GM21529 (cell line): ENCODE results near the gene BUD13.
"Not testable (repeated sequence)": the region's sequence is repeated elsewhere in the genome, so short reads cannot be mapped to it uniquely, and the experiment has no call there.

Source experiments
- ATAC-seq: cut with Tn5 transposase; IDR thresholded peaks from one replicate; pipeline ENCODE4 v1.9.1; 2021; ENCODE audit not compliant: unreplicated experiment

Gene BUD13

DNA sequence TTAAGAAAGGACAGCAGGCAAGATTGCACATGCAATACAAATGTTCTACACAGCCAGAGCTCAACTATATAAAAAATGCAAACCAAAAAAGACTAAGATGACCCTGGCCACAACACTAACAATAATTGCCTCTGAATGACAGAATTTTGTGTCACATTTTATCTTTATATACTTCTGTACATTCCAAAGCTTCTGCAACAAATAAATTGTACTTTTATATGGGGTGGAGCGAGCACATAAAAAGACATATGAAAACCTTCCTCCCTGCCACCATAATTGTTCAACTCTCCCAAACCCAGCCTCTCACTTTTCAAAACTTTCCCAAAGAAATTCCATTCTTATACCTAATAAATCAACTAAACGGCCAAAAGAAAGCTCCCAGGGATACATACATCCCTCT lies 10.7 kb downstream of the BUD13 start:
- ATAC-seq, result no peak

- ATAC-seq, result not testable (repeated sequence)
Observed at GRCh38 chr11:116756044-116756443, 16.7 kb downstream of the BUD13 start.

GRCh38 chr11:116750070-116750718 lies 22.6 kb downstream of the BUD13 start:
- ATAC-seq, result no peak

GRCh38 chr11:116742104-116742503 lies 30.7 kb downstream of the BUD13 start:
- no peak for ATAC-seq

DNA sequence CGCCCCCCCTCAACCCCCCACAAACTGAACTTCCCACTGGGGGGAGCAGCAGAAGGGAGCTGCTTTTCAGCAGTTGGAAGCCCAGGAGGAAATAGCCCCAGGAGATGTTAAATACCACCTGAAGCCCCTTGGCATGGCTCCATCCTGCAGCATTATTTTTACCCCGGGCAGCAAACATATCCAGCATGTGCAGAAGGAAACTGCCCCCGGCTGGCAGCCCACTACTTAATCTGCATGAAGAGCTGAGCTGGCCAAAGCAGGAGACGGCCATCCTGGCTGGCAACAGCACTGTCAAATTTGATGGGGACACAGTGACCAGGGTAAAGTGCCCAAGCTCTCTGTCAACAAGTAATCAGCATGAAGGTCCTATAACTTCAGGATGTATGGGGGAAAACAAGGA lies 32.0 kb downstream of the BUD13 start:
- no peak for ATAC-seq

DNA sequence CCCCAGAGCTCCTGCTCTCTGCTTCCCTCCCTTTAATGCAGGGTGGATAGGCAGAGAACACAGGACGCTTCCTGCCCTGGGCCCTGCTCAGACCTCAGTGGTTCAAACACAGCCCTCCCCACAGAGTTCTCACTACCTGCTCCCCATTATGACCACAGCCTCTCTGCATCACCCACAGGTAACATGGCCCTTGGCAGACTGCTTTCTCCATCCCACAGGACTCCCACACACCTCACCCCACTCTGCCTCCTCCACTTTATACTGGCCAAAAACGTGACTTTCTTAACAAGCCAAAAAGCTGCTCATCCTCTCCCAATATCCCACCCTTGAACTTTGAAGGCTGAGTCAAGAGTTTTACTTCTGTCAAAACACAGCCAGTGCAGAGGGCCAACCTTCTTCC lies 33.8 kb downstream of the BUD13 start:
- ATAC-seq, result no peak

DNA sequence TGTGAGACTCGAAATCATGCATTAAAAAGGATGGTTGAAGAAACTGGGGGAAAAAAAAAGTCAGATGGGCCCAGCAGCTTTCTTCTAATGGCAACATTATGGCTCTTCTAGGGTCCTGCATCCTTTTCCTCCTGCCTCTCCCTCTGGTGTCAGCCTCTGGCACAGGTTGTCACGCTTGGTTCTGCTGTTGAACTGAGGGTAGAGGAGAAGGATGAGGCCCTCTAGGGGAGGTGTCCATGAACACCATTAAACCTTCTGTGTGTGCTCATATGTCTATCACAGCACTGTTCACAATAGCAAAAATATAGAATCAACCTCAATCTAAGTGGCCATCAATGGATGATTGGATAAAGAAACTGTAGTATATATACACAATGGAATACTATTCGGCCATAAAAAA lies 36.0 kb downstream of the BUD13 start:
- no peak for ATAC-seq

DNA sequence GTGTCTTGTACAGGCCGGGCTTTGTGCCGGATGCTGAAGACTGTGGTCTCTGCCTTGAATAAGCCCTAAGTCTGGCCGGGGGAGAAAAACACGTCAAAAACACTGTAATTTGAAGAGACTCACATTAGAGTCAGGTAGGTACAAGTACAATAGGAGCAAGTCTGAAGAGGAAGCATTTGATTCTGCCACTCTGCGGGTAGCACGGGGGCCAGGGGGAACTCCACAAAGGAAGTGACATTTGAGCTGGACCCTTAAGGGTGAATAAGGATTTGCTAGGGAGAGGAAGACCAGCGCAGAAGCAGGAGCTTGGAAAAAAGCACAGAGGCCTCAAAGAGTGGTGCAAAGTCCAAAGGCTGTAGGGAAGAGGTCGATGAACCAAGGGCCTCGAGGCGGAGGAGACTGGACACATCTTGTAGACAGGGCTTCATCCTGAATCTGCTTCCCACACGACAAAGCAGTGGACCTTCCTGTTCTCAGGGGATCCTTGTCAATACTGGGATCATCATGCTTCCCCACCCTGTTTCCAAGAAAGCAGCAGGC lies 38.7 kb downstream of the BUD13 start:
- ATAC-seq, result no peak

GRCh38 chr11:116733043-116733755 lies 39.6 kb downstream of the BUD13 start:
- ATAC-seq, result peak; percentile 50

- peak; percentile 78 for ATAC-seq
Observed at GRCh38 chr11:116732271-116733042, 40.3 kb downstream of the BUD13 start.

DNA sequence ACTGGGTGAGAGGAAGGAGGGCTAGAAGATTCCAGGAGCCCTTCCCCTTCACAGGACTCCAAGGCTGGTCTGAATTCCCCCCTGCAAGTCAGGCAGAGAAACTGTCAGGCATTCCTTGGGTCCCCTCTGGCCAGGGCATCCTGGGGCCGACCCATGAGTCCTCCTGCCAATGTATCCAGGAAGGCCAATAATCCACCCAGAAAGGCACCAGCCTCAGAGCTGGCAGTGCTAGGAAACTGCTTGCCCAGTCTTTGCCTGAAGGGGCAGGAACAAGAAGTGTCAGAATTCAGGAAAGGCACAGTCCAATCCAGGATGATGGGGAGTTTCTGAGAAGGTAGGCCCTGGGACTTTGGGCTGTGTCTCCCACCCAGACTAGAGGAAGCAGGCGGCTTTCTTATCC lies 41.0 kb downstream of the BUD13 start:
- ATAC-seq, result no peak

- no peak for ATAC-seq
Observed at GRCh38 chr11:116731097-116731761, 41.6 kb downstream of the BUD13 start.

GRCh38 chr11:116730601-116731000 lies 42.2 kb downstream of the BUD13 start:
- ATAC-seq, result no peak

- no peak for ATAC-seq
Observed at GRCh38 chr11:116730241-116730561, 42.6 kb downstream of the BUD13 start.

GRCh38 chr11:116729501-116730240 lies 43.1 kb downstream of the BUD13 start:
- ATAC-seq, result no peak

- no peak for ATAC-seq
Observed at GRCh38 chr11:116727990-116728389, 44.8 kb downstream of the BUD13 start.

GRCh38 chr11:116725434-116726221 lies 47.2 kb downstream of the BUD13 start:
- ATAC-seq, result no peak

GRCh38 chr11:116724813-116725212 lies 48.0 kb downstream of the BUD13 start:
- no peak for ATAC-seq

DNA sequence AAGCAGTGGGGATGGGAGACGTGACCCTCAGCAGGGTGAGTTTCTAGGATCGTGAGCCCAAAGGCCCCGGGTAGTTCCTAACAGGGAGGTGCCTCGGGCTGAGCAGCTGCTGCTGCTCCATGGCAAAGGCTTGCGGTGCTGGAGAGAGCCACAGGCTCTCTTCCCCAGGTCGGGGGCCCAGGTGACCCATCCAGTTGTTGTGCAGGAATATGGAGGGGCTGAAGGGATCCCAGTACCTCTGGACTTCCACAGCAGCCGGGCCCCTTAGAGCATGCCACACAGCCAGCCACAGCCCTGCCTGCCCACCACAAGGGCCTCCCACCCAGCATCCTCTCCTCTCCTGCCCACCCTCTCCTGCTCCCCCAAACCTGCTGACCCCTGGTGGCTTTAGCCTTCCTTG lies 49.3 kb downstream of the BUD13 start:
- ATAC-seq, result no peak

- ATAC-seq, result no peak
Observed at GRCh38 chr11:116721988-116722387, 50.8 kb downstream of the BUD13 start.
